Measurements from ENCODE around the gene MT1F. TPM values are rescaled to one million over a fixed set of nuclear protein-coding genes. Genes with fewer than 3 reads are reported as not detected.

The MT1F gene
- total and polyA plus RNA-seq, 9 of the 15 experiments (the other 6 are each of a cell fraction or from before 2014, with no cell fraction given), result 0.18 to 0.68 (median 0.29) TPM; not detected in 5

- TF ChIP-seq THRAP3 (IDR thresholded peaks at IDR 0.05; ENCODE audit: borderline replicate concordance) (no peak), CBX3 (IDR thresholded peaks at IDR 0.05; ENCODE audit: borderline replicate concordance in 1 of 2, low read length in 2 of 2) (no peak), ZNF830 (CRISPR knock-in tag; IDR thresholded peaks at IDR 0.05) (no peak), HNRNPUL1 (IDR thresholded peaks at IDR 0.05; ENCODE audit: low read length) (no peak), ZKSCAN8 (CRISPR knock-in tag; IDR thresholded peaks at IDR 0.05) (no peak), POLR2AphosphoS2 (IDR thresholded peaks at IDR 0.05; ENCODE audit: low read length) (no peak), POLR2G (IDR thresholded peaks at IDR 0.05; ENCODE audit: low read depth, low read length) (no peak)
Observed at GRCh38 chr16:56695246-56695645, 37.5 kb downstream of the MT1F start (continued).

GRCh38 chr16:56697456-56698155 lies 39.8 kb downstream of the MT1F start:
- no TSS peak for BruUV-seq (replicated peaks)
- ATAC-seq, result no peak
- in situ Hi-C loops (cut with MboI), result no loop called here

More at GRCh38 chr16:56697456-56698155, 39.8 kb downstream of the MT1F start:
- peaks cover 0 to 25% of the 10 kb centered on the region in 2 experiments; a peak in 2 of 5 replicates for H3K27me3 ChIP-seq (ENCODE audit: control insufficient read depth in 2 of 2, insufficient read depth in 2 of 2, low read length in 2 of 2)
- H2AFZ ChIP-seq (ENCODE audit: low read depth, low read length), result no peak overlapping the region
- H3K4me1 ChIP-seq (replicated peaks in 1 of 2; ENCODE audit: control insufficient read depth in 2 of 2, insufficient read depth in 2 of 2, low read length in 2 of 2), result no peaks in the 10 kb centered on the region
- H3K9me1 ChIP-seq (ENCODE audit: control insufficient read depth, insufficient read depth, low read length), result no peaks in the 10 kb centered on the region
- H3K9ac ChIP-seq (ENCODE audit: insufficient read depth in 1 of 2, low read depth in 2 of 2, low read length in 2 of 2), result no peak overlapping the region
- no peaks in the 10 kb centered on the region for H3K79me2 ChIP-seq (ENCODE audit: control insufficient read depth, insufficient read depth, low read length)
- H3K4me2 ChIP-seq (ENCODE audit: insufficient read depth, low read length), result no peak overlapping the region
- ChIA-PET POLR2A (interaction anchor here (0.6 to 0.7 kb wide), 3 partner anchors 10 to 159 kb away, joined by 3 to 4 read pairs (median 3); no protein-coding TSS in a partner anchor), CTCF (ENCODE audit: low intra/inter-chr PET ratio) (no interaction called here)
- intact Hi-C loops (cut with micrococcal nuclease), result no loop called here
- DNase-seq (ENCODE audit: extremely low read depth in 1 of 4, low spot score in 3 of 4) (no peak), FAIRE-seq (no peak)
- 1% methylated on average over 5 of the region's 5 CpGs for WGBS (ENCODE audit: insufficient coverage, low coverage, missing lambda C conversion rate)
- no peak overlapping the region for H3K27ac ChIP-seq (ENCODE audit: extremely low read depth, low read depth, low read length)
- no peaks in the 10 kb centered on the region for H3K9me3 ChIP-seq (replicated peaks; ENCODE audit: control insufficient read depth, insufficient read depth, low read depth, low read length)
- no peaks in the 10 kb centered on the region for H4K20me1 ChIP-seq (replicated peaks; ENCODE audit: control insufficient read depth, insufficient read depth, low read length)
- no peak overlapping the region for H3K4me3 ChIP-seq
- no peak for TF ChIP-seq ZNF586 (CRISPR knock-in tag; conservative IDR thresholded peaks at IDR 0.05)
- TF ChIP-seq HOMEZ (CRISPR knock-in tag; IDR thresholded peaks at IDR 0.05), result no peak
- no peak for TF ChIP-seq WHSC1 (IDR thresholded peaks at IDR 0.05; ENCODE audit: low read length)
- no peak for TF ChIP-seq DEAF1 (CRISPR knock-in tag; IDR thresholded peaks at IDR 0.05)
- no peak for TF ChIP-seq U2AF1 (optimal IDR thresholded peaks at IDR 0.05; ENCODE audit: low read depth, low read length)
- TF ChIP-seq TEAD2 (tag; IDR thresholded peaks at IDR 0.05), result no peak
- no peak for TF ChIP-seq PYGO2 (tag; IDR thresholded peaks at IDR 0.05)
- TF ChIP-seq ZNF311 (CRISPR knock-in tag; IDR thresholded peaks at IDR 0.05), result no peak
- no peak for TF ChIP-seq BRD9 (IDR thresholded peaks at IDR 0.05; ENCODE audit: low read depth, partially characterized antibody)
- H3K36me3 ChIP-seq (ENCODE audit: control insufficient read depth, insufficient read depth, low read length), result no peaks in the 10 kb centered on the region
